ENCODE results near the gene SOX15. TPM values are rescaled to one million over a fixed set of nuclear protein-coding genes. Genes with fewer than 3 reads are reported as not detected.

Gene SOX15
- total RNA-seq, 1 donor from 2014 or later = 0.24 TPM

GRCh38 chr17:7588553-7589203 lies 1.2 kb downstream of the SOX15 start:
- Mint-ChIP-seq H3K4me1 (peaks cover 20% of the 10 kb centered on the region), H3K4me3 (no peak overlapping the region), H3K9me3 (no peaks in the 10 kb centered on the region), H3K27me3 (no peaks in the 10 kb centered on the region), H3K27ac (no peak overlapping the region), H3K36me3 (ENCODE audit: low read depth) (peaks cover 55% of the 10 kb centered on the region)
- ATAC-seq (ENCODE audit: low read depth) (no peak), DNase-seq (no peak)
- CTCF ChIA-PET = interaction anchor here (1.1 to 3.3 kb wide), 24 partner anchors 9 to 543 kb away, joined by 3 to 38 read pairs (median 6); partner anchors contain the start of genes CD68, FXR2, NEURL4 and SAT2
- intact Hi-C loops (cut with micrococcal nuclease) = loop anchor here (1.0 to 10.0 kb wide), 4 partner anchors 27 to 544 kb away; partner anchors contain the start of genes SENP3 and SLC16A11
- no peak for TF ChIP-seq CTCF (IDR thresholded peaks at IDR 0.05)
- POLR2A ChIA-PET = interaction anchor here (0.6 to 2.4 kb wide), 16 partner anchors 9 to 543 kb away, joined by 3 to 17 read pairs (median 4); partner anchors contain the start of genes CD68, FXR2, POLR2A and SAT2

DNA sequence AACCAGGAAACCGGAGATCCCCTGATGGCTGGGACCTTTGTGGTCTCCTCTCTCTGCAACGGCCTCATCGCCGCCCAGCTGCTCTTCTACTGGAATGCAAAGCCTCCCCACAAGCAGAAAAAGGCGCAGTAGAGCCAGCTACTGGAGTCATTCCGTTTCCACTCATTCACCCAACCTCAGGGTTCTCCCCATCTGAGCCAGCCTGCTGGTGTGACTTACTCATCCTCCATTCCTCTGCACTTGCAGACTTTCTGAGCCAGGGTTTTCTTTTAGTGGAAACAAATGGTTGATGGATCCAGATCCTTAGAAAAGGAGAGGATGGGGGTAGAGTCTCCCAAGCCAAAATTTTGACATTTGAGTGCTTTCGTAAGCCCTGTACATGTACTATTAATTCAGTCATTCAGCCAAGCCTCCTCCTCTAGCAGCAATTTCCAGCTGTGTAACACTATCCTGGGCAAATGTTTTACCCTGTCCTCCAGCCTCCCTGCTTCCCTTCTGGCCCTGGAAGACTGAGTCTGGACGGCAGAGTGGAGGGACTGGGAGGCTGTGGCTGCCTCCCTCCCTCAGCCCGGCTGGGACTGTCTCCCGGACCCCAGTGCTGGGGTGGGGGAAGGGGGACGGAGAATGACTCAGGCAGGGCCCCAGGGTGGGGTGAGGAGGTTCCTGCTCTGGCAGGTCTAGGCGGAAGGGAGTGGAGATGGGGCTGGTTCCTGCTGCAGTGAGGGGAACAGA lies 2.3 kb downstream of the SOX15 start:
- Mint-ChIP-seq H3K4me1 (peaks cover 26% of the 10 kb centered on the region), H3K9me3 (no peaks in the 10 kb centered on the region), H3K36me3 (ENCODE audit: low read depth) (peaks cover 49% of the 10 kb centered on the region), H3K27ac (no peak overlapping the region), H3K4me3 (no peak overlapping the region), H3K27me3 (no peaks in the 10 kb centered on the region)
- POLR2A ChIA-PET = interaction anchor here (0.7 to 1.2 kb wide), 3 partner anchors 14 to 103 kb away, joined by 4 to 7 read pairs (median 6); no protein-coding TSS in a partner anchor
- intact Hi-C loops (cut with micrococcal nuclease) = loop anchor here (10.0 kb wide), 1 partner anchor 543 kb away; the partner anchor contains the start of gene SLC16A11
- DNase-seq (no peak), ATAC-seq (ENCODE audit: low read depth) (no peak)
- TF ChIP-seq CTCF (IDR thresholded peaks at IDR 0.05) = no peak
- CTCF ChIA-PET = interaction anchor here (1.2 to 3.4 kb wide), 4 partner anchors 27 to 151 kb away, joined by 3 to 16 read pairs (median 9); partner anchors contain the start of genes FXR2 and TMEM102

DNA sequence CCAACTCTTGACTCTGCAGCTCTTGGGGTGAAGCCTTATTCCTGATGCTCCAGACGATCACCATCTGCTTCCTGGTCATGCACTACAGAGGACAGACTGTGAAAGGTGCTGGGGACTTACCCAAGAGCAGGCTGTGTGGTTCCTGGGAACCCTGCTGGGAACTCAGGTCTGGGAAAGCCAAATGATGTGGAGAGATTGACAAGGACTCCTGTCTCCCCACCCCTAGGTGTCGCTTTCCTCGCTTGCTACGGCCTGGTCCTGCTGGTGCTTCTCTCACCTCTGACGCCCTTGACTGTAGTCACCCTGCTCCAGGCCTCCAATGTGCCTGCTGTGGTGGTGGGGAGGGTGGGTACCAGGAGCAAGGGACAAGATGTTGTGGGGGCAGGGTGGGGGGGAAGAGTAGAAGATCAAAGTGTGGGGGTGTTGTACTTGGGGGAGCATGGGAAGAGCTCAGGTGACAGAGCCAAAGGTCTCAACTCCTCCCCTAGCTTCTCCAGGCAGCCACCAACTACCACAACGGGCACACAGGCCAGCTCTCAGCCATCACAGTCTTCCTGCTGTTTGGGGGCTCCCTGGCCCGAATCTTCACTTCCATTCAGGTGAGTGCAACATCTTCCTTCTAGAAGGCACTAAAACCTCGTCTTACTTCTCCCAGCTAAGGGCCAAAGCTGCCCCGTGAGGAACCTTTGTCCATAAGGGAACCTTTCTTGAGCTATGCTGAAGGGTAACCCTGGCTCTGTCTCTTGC lies 3.0 kb downstream of the SOX15 start:
- ChIA-PET CTCF (interaction anchor here (1.2 to 3.4 kb wide), 3 partner anchors 28 to 72 kb away, joined by 3 to 16 read pairs (median 3); partner anchors contain the start of gene FXR2), POLR2A (interaction anchor here (0.7 to 3.9 kb wide), 4 partner anchors 13 to 102 kb away, joined by 4 to 94 read pairs (median 6); partner anchors contain the start of genes TP53 and WRAP53)
- Mint-ChIP-seq H3K27me3 (no peaks in the 10 kb centered on the region), H3K4me1 (peaks cover 34% of the 10 kb centered on the region), H3K27ac (no peak overlapping the region), H3K4me3 (no peak overlapping the region), H3K9me3 (no peaks in the 10 kb centered on the region), H3K36me3 (ENCODE audit: low read depth) (peaks cover 41% of the 10 kb centered on the region)
- no peak for DNase-seq
- TF ChIP-seq CTCF (IDR thresholded peaks at IDR 0.05) = no peak
- ATAC-seq (ENCODE audit: low read depth) = no peak
- intact Hi-C loops (cut with micrococcal nuclease) = loop anchor here (10.0 kb wide), 1 partner anchor 542 kb away; the partner anchor contains the start of gene SLC16A11

- Mint-ChIP-seq H3K4me1 (peaks cover 64% of the 10 kb centered on the region), H3K27ac (peak within 1 kb of the TSS; percentile 100), H3K4me3 (peak within 1 kb of the TSS; percentile 100), H3K9me3 (no peaks in the 10 kb centered on the region), H3K36me3 (ENCODE audit: low read depth) (peaks cover 48% of the 10 kb centered on the region), H3K27me3 (no peaks in the 10 kb centered on the region)
- ChIA-PET POLR2A (interaction anchor here (0.6 to 4.6 kb wide), 41 partner anchors 11 to 711 kb away, joined by 3 to 131 read pairs (median 5); partner anchors contain the start of genes ACAP1, ATP1B2, CYB5D1 and FXR2), CTCF (interaction anchor here (0.9 to 3.1 kb wide), 7 partner anchors 12 to 228 kb away, joined by 3 to 15 read pairs (median 3); partner anchors contain the start of gene SENP3)
- ATAC-seq (ENCODE audit: low read depth) (peak; percentile 76), DNase-seq (peak; percentile 90)
- intact Hi-C loops (cut with micrococcal nuclease) = loop anchor here (1.0 to 10.0 kb wide), 6 partner anchors 11 to 539 kb away; partner anchors contain the start of genes POLR2A, SENP3 and SLC16A11
- TF ChIP-seq CTCF (IDR thresholded peaks at IDR 0.05) = no peak
Observed at GRCh38 chr17:7583253-7584109, 6.4 kb downstream of the SOX15 start, which contains the start of gene MPDU1. TSS of gene MPDU1 (plus strand) at chr17:7583852. CDS start at chr17:7583863, 11 bp downstream.
